Skeletal muscle tissue (tissue), 4 donors: ENCODE results near the gene KRTAP5-1. TPM values are rescaled to one million over a fixed set of nuclear protein-coding genes. Genes with fewer than 3 reads are reported as not detected.
"Not testable (repeated sequence)": the region's sequence is repeated elsewhere in the genome, so short reads cannot be mapped to it uniquely, and the experiment has no call there.

Experiments
- H3K27ac ChIP-seq: one replicate; pipeline ENCODE4 v1.7.0; 2013; ENCODE audit warnings: mild to moderate bottlenecking, low read depth, low read length, inconsistent platforms
- H3K27me3 ChIP-seq, 3 donors: one replicate each; pipeline ENCODE4 v1.7.0; 2013; ENCODE audit warnings: low read length in 3 of 3; ENCODE audit not compliant: control insufficient read depth in 3 of 3, insufficient read depth in 3 of 3
- H3K36me3 ChIP-seq, 3 donors: one replicate each; pipeline ENCODE4 v1.7.0; 2013; ENCODE audit warnings: low read length in 3 of 3; ENCODE audit not compliant: control insufficient read depth in 3 of 3, insufficient read depth in 3 of 3
- H3K4me1 ChIP-seq, 3 donors: one replicate each; pipeline ENCODE4 v1.7.0; 2013; ENCODE audit warnings: low read length in 3 of 3, mild to moderate bottlenecking in 3 of 3; ENCODE audit not compliant: control insufficient read depth in 3 of 3, insufficient read depth in 3 of 3
- H3K4me3 ChIP-seq, 3 donors: one replicate each; pipeline ENCODE4 v1.7.0; 2013; ENCODE audit warnings: low read length in 3 of 3
- H3K9ac ChIP-seq, 3 donors: one replicate each; pipeline ENCODE4 v1.7.0; 2013; ENCODE audit warnings: low read length in 3 of 3, mild to moderate bottlenecking in 3 of 3, moderate library complexity in 2 of 3, low read depth in 1 of 3
- H3K9me3 ChIP-seq, 3 donors: one replicate each; pipeline ENCODE4 v1.7.0; 2013; ENCODE audit warnings: low read length in 3 of 3; ENCODE audit not compliant: control insufficient read depth in 3 of 3
- total RNA-seq: library from RNA; depleted of rRNA; stranded (reverse); fragments of >200 nt; gene quantifications from one replicate; pipeline ENCODE4 v1.2.3, GENCODE V29; 2014
- donor health status: Osteomylitis.

KRTAP5-1 gene
- total RNA-seq, 1 donor from 2014 or later, result not detected

- no peak overlapping the region for H3K27ac ChIP-seq
- no peaks in the 10 kb centered on the region for H3K9me3 ChIP-seq
- H3K4me1 ChIP-seq, result no peaks in the 10 kb centered on the region
- no peak overlapping the region for H3K4me3 ChIP-seq
- H3K9ac ChIP-seq, result no peak overlapping the region
- no peaks in the 10 kb centered on the region for H3K36me3 ChIP-seq
- peaks cover 21 to 39% (median 24%) of the 10 kb centered on the region in 3 donors for H3K27me3 ChIP-seq
Measured at GRCh38 chr11:1604181-1604580, 19.1 kb upstream of the KRTAP5-1 start.

DNA sequence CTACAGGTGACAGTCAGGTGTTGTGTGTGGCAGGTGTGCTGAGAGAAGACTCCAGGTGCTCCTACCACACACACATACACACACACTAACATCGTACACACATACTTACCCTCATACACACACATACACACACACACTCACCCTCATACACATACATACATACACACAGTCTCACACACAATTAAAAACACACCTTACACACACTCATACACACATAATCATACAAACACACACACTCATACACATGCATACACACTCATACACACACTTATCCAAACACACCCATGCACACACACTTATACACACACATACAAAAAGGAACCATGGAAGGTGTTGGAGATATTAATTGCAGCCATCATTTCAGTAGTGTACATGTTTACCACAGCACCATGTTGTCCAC is 18.5 kb upstream of the KRTAP5-1 start:
- H3K4me3 ChIP-seq, result no peak overlapping the region
- peaks cover 21 to 39% (median 24%) of the 10 kb centered on the region in 3 donors for H3K27me3 ChIP-seq
- no peak overlapping the region for H3K27ac ChIP-seq
- H3K4me1 ChIP-seq, result no peaks in the 10 kb centered on the region
- H3K36me3 ChIP-seq, result no peaks in the 10 kb centered on the region
- no peaks in the 10 kb centered on the region for H3K9me3 ChIP-seq
- no peak overlapping the region for H3K9ac ChIP-seq

DNA sequence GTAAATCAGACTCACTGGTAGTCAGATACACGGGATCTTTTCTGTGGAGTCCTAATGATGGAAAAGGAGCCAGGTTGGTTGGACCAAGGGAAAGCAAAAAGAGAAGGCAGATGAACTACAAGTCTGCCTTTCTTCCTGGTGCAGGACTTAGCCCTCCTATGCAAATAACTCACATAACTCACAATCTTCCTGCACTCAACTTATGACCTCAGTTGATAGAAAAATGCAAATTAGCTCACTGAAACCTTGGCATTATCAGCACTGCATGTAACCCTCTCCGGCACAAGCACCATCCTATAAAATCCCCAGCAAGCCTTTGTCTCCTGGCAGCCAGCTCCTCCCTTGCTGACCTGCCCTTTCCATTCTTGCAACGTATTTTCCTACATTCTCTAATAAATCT is 16.6 kb upstream of the KRTAP5-1 start:
- peaks cover 20 to 35% (median 23%) of the 10 kb centered on the region in 3 donors for H3K27me3 ChIP-seq
- H3K9ac ChIP-seq, H3K36me3 ChIP-seq, H3K4me3 ChIP-seq, H3K9me3 ChIP-seq, H3K27ac ChIP-seq, H3K4me1 ChIP-seq: not testable (repeated sequence)

DNA sequence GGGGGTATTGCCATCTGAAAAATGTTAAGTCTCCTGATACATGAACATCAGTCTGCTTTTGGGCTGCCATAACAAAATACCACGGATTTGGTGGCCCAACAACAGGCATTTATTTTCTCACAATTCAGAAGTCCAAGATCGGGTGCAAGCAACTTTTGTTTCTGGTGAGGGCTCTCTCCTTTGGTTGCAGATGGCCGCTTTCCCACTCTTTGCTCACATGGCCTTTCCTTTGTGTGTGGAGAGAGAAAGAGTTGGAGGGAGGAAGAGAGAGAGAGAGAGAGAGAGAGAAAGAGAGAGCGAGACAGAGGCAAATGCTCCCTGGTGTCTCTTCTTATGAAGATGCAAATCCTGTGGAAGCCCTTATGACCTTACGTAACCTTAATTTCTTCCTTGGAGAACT is 15.5 kb upstream of the KRTAP5-1 start:
- Histone ChIP-seq H3K27me3 (peaks cover 18 to 32% (median 19%) of the 10 kb centered on the region in 3 donors), H3K9me3 (no peaks in the 10 kb centered on the region), H3K4me1 (peaks cover 0 to 5% (median 0%) of the 10 kb centered on the region in 3 donors), H3K36me3 (no peaks in the 10 kb centered on the region), H3K4me3 (no peak overlapping the region), H3K9ac (no peak overlapping the region), H3K27ac (no peak overlapping the region)

GRCh38 chr11:1598816-1599215 is 13.7 kb upstream of the KRTAP5-1 start:
- Histone ChIP-seq H3K4me3 (no peak overlapping the region), H3K27me3 (peaks cover 8 to 19% (median 10%) of the 10 kb centered on the region in 3 donors), H3K36me3 (no peaks in the 10 kb centered on the region), H3K9me3 (no peaks in the 10 kb centered on the region), H3K9ac (no peak overlapping the region), H3K4me1 (peaks cover 0 to 5% (median 0%) of the 10 kb centered on the region in 3 donors), H3K27ac (no peak overlapping the region)

DNA sequence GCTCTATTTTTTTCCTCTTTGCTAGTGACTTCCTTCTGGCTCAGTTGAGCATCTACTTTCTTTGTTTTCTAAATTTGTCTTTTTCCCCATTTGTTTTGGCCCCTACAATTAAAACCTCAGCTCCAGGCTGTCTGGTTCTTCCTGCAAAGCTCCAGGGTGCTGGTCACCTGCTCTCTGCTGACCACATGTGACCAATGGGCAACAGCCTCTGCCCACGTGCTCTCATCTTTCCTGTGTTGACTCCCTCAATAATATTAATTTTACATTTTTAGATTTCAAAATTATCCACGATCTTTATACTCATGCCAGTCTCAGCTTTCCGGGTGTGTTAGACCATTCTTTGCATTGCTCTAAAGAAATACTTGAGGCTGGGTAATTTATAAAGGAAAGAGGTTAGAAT is 13.3 kb upstream of the KRTAP5-1 start:
- H3K36me3 ChIP-seq, H3K4me3 ChIP-seq, H3K9me3 ChIP-seq, H3K4me1 ChIP-seq, H3K27ac ChIP-seq, H3K9ac ChIP-seq: not testable (repeated sequence)
- peaks cover 10 to 19% (median 12%) of the 10 kb centered on the region in 3 donors for H3K27me3 ChIP-seq

GRCh38 chr11:1597994-1598380 is 12.9 kb upstream of the KRTAP5-1 start, which contains the start of gene KRTAP5-2:
KRTAP5-2 (minus strand) TSS chr11:1598294; CDS start chr11:1598250, 44 bp downstream.
- Histone ChIP-seq H3K4me1 (peaks cover 0 to 5% (median 0%) of the 10 kb centered on the region in 3 donors), H3K4me3 (no peak within 1 kb of the TSS), H3K27me3 (peaks cover 10 to 15% (median 10%) of the 10 kb centered on the region in 3 donors), H3K36me3 (no peaks in the 10 kb centered on the region), H3K9me3 (no peaks in the 10 kb centered on the region), H3K9ac (no peak within 1 kb of the TSS), H3K27ac (no peak within 1 kb of the TSS)

GRCh38 chr11:1597331-1597993 is 12.4 kb upstream of the KRTAP5-1 start:
- H3K9ac ChIP-seq, result no peak overlapping the region
- H3K36me3 ChIP-seq, result no peaks in the 10 kb centered on the region
- H3K4me3 ChIP-seq, result no peak overlapping the region
- no peak overlapping the region for H3K27ac ChIP-seq
- no peaks in the 10 kb centered on the region for H3K9me3 ChIP-seq
- H3K27me3 ChIP-seq, result peaks cover 9 to 14% (median 10%) of the 10 kb centered on the region in 3 donors
- peaks cover 0 to 5% (median 0%) of the 10 kb centered on the region in 3 donors for H3K4me1 ChIP-seq

DNA sequence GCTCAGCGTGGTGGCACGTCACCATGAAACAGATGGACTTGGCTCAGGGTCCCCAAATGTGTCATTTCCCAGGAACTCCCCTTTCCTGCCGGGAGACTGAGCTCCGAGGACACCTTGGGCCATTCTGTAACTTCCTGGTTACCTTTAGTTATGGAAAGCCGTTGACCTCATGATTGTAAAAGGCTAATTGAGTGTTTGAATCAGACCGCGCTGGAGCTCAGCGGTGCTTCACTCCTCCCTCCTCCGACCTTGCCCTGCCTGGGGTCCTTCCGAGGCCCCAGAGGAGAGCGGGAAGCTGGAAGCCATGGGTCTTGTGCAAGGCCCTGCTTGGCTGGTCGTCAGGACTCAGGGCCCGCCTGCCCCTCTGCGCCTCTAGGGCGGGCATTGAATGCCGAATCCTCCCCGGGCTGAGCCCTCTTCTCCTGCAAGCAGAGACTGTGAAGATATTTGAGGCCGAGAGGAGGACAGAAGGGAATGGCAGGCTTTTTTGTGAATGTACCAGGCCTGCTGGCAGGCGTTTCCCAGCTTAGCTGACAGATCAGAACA is 11.6 kb upstream of the KRTAP5-1 start:
- not testable (repeated sequence) for H3K4me3 ChIP-seq, H3K36me3 ChIP-seq, H3K4me1 ChIP-seq, H3K9me3 ChIP-seq, H3K27ac ChIP-seq, H3K9ac ChIP-seq
- peaks cover 4 to 14% (median 10%) of the 10 kb centered on the region in 3 donors for H3K27me3 ChIP-seq

- H3K4me1 ChIP-seq, H3K36me3 ChIP-seq, H3K9me3 ChIP-seq, H3K27ac ChIP-seq, H3K4me3 ChIP-seq, H3K9ac ChIP-seq: not testable (repeated sequence)
- H3K27me3 ChIP-seq, result peaks cover 4 to 14% (median 10%) of the 10 kb centered on the region in 3 donors
Measured at GRCh38 chr11:1595994-1596575, 11.0 kb upstream of the KRTAP5-1 start.
